HG03039 (cell line): ENCODE results near the gene BCKDK.
"Not testable (repeated sequence)": the region's sequence is repeated elsewhere in the genome, so short reads cannot be mapped to it uniquely, and the experiment has no call there.

Experiments
- ATAC-seq: cut with Tn5 transposase; IDR thresholded peaks from one replicate; pipeline ENCODE4 v1.9.1; 2021; ENCODE audit warnings: mild to moderate bottlenecking, moderate library complexity; ENCODE audit not compliant: unreplicated experiment

Gene BCKDK

GRCh38 chr16:31120129-31120528, 11.9 kb downstream of the BCKDK start:
- ATAC-seq = no peak

- ATAC-seq = no peak
These were observed 17.7 kb downstream of the BCKDK start for GRCh38 chr16:31125844-31126243.

- ATAC-seq = no peak
These were observed 19.0 kb downstream of the BCKDK start for GRCh38 chr16:31127182-31127581.

GRCh38 chr16:31128711-31129567, 20.8 kb downstream of the BCKDK start:
- ATAC-seq = no peak

- no peak for ATAC-seq
These were observed 21.6 kb downstream of the BCKDK start for GRCh38 chr16:31129568-31130335.

- no peak for ATAC-seq
These were observed 22.2 kb downstream of the BCKDK start for GRCh38 chr16:31130336-31130891.

- ATAC-seq = no peak
These were observed 22.7 kb downstream of the BCKDK start for GRCh38 chr16:31130899-31131298.

GRCh38 chr16:31131416-31131815, 23.2 kb downstream of the BCKDK start:
- ATAC-seq = no peak

- no peak for ATAC-seq
These were observed 23.7 kb downstream of the BCKDK start for GRCh38 chr16:31131841-31132271.

- ATAC-seq = no peak
These were observed 24.3 kb downstream of the BCKDK start for GRCh38 chr16:31132303-31132979.

- ATAC-seq = no peak
These were observed 24.9 kb downstream of the BCKDK start for GRCh38 chr16:31133046-31133501.

- no peak for ATAC-seq
These were observed 25.9 kb downstream of the BCKDK start for GRCh38 chr16:31134091-31134571.

GRCh38 chr16:31134625-31135534, 26.7 kb downstream of the BCKDK start:
- no peak for ATAC-seq

- no peak for ATAC-seq
These were observed 27.5 kb downstream of the BCKDK start, which contains the start of gene PRSS8 for GRCh38 chr16:31135535-31136286. PRSS8 (minus strand) TSS chr16:31135727; CDS start chr16:31135498, 229 bp downstream.

GRCh38 chr16:31136287-31136662, 28.1 kb downstream of the BCKDK start:
- ATAC-seq = no peak

- not testable (repeated sequence) for ATAC-seq
These were observed 28.8 kb downstream of the BCKDK start for GRCh38 chr16:31136822-31137499.

GRCh38 chr16:31138621-31139578, 30.7 kb downstream of the BCKDK start:
- no peak for ATAC-seq
